GM12891 (cell line): Measurements from ENCODE around the gene CTNNA3.

ENCODE experiments used
- DNase-seq: peaks from one replicate; pipeline ENCODE4 v3.0.0; 2011; ENCODE audit warnings: low spot score; ENCODE audit not compliant: insufficient read length
- FAIRE-seq: peaks from 2 replicates; lab custom pipeline; 2011; peaks lifted over from hg19 to GRCh38; lab: Jason Lieb, UNC
- PAX5 ChIP-seq: IDR thresholded peaks from 2 replicates; pipeline ENCODE4 v1.6.1; 2011; ENCODE audit warnings: low read length, moderate library complexity, mild to moderate bottlenecking; ENCODE audit not compliant: insufficient read depth, severe bottlenecking
- POLR2A ChIP-seq: IDR thresholded peaks from 2 replicates; pipeline ENCODE4 v1.6.1; 2011; ENCODE audit warnings: low read depth, low read length, control low read depth
- POLR2AphosphoS5 ChIP-seq: IDR thresholded peaks from 2 replicates; pipeline ENCODE4 v1.6.1; 2011; ENCODE audit warnings: low read depth, low read length, control low read depth
- POU2F2 ChIP-seq: IDR thresholded peaks from 2 replicates; pipeline ENCODE4 v1.6.1; 2011; ENCODE audit warnings: low read depth, mild to moderate bottlenecking, control low read depth, low read length, moderate library complexity
- SPI1 ChIP-seq: IDR thresholded peaks from 2 replicates; pipeline ENCODE4 v1.6.1; 2011; ENCODE audit warnings: low read depth, low read length, control low read depth
- TAF1 ChIP-seq: IDR thresholded peaks from 2 replicates; pipeline ENCODE4 v1.6.1; 2011; ENCODE audit warnings: low read depth, low read length, control low read depth

CTNNA3 gene

GRCh38 chr10:67629461-67629971 lies 66.5 kb downstream of the CTNNA3 start:
- no peak for FAIRE-seq
- DNase-seq = no peak
- TF ChIP-seq POU2F2 (no peak), TAF1 (no peak), POLR2AphosphoS5 (no peak), SPI1 (no peak), PAX5 (no peak), POLR2A (no peak)

- no peak for TF ChIP-seq POLR2A
- TF ChIP-seq POLR2AphosphoS5 = no peak
- TF ChIP-seq SPI1 = no peak
- no peak for TF ChIP-seq POU2F2
- TF ChIP-seq PAX5 = no peak
- no peak for TF ChIP-seq TAF1
- FAIRE-seq (no peak), DNase-seq (no peak)
Observed at GRCh38 chr10:67622984-67623383, 73.0 kb downstream of the CTNNA3 start.

GRCh38 chr10:67622511-67622910 lies 73.5 kb downstream of the CTNNA3 start:
- DNase-seq = no peak
- FAIRE-seq = no peak
- TF ChIP-seq POU2F2 (no peak), PAX5 (no peak), TAF1 (no peak), SPI1 (no peak), POLR2A (no peak), POLR2AphosphoS5 (no peak)

- FAIRE-seq (no peak), DNase-seq (no peak)
- TF ChIP-seq POU2F2 = no peak
- no peak for TF ChIP-seq TAF1
- TF ChIP-seq SPI1 = no peak
- no peak for TF ChIP-seq POLR2AphosphoS5
- no peak for TF ChIP-seq POLR2A
- TF ChIP-seq PAX5 = no peak
Observed at GRCh38 chr10:67621834-67622233, 74.2 kb downstream of the CTNNA3 start.

GRCh38 chr10:67618116-67618515 lies 77.9 kb downstream of the CTNNA3 start:
- DNase-seq (no peak), FAIRE-seq (no peak)
- TF ChIP-seq PAX5 (no peak), POLR2A (no peak), TAF1 (no peak), POLR2AphosphoS5 (no peak), SPI1 (no peak), POU2F2 (no peak)

- no peak for FAIRE-seq
- TF ChIP-seq PAX5 (no peak), SPI1 (no peak), POLR2A (no peak), TAF1 (no peak), POU2F2 (no peak), POLR2AphosphoS5 (no peak)
- DNase-seq = no peak
Observed at GRCh38 chr10:67612577-67613537, 83.1 kb downstream of the CTNNA3 start.

GRCh38 chr10:67612176-67612575 lies 83.8 kb downstream of the CTNNA3 start:
- FAIRE-seq (no peak), DNase-seq (no peak)
- TF ChIP-seq SPI1 (no peak), POLR2AphosphoS5 (no peak), POLR2A (no peak), POU2F2 (no peak), TAF1 (no peak), PAX5 (no peak)

GRCh38 chr10:67609996-67610793 lies 85.8 kb downstream of the CTNNA3 start:
- TF ChIP-seq POLR2AphosphoS5 (no peak), SPI1 (no peak), TAF1 (no peak), POLR2A (no peak), POU2F2 (no peak), PAX5 (no peak)
- DNase-seq = no peak
- no peak for FAIRE-seq

- no peak for DNase-seq
- FAIRE-seq = no peak
- TF ChIP-seq POLR2A = no peak
- TF ChIP-seq POU2F2 = no peak
- TF ChIP-seq POLR2AphosphoS5 = no peak
- TF ChIP-seq SPI1 = no peak
- no peak for TF ChIP-seq PAX5
- no peak for TF ChIP-seq TAF1
Observed at GRCh38 chr10:67608001-67608400, 88.0 kb downstream of the CTNNA3 start.
